HG02885 (cell line): Measurements from ENCODE around the gene CCDC71L.

ENCODE experiments used
- ATAC-seq: cut with Tn5 transposase; IDR thresholded peaks from one replicate; pipeline ENCODE4 v1.9.1; 2021; ENCODE audit warnings: mild to moderate bottlenecking; ENCODE audit not compliant: unreplicated experiment, poor library complexity

CCDC71L gene

GRCh38 chr7:106659166-106659962, 1.6 kb downstream of the CCDC71L start:
- no peak for ATAC-seq

- no peak for ATAC-seq
Observed at GRCh38 chr7:106658316-106659165, 2.4 kb downstream of the CCDC71L start.

GRCh38 chr7:106657085-106657991, 3.6 kb downstream of the CCDC71L start:
- no peak for ATAC-seq

GRCh38 chr7:106655703-106656498, 5.1 kb downstream of the CCDC71L start:
- ATAC-seq, result no peak

GRCh38 chr7:106653488-106653887, 7.5 kb downstream of the CCDC71L start:
- ATAC-seq, result no peak

GRCh38 chr7:106652909-106653308, 8.0 kb downstream of the CCDC71L start:
- no peak for ATAC-seq

- ATAC-seq, result no peak
Observed at GRCh38 chr7:106652092-106652491, 8.9 kb downstream of the CCDC71L start.

- ATAC-seq, result no peak
Observed at GRCh38 chr7:106646256-106646655, 14.7 kb downstream of the CCDC71L start.

GRCh38 chr7:106644999-106645398, 16.0 kb downstream of the CCDC71L start:
- no peak for ATAC-seq

GRCh38 chr7:106643216-106644000, 17.6 kb downstream of the CCDC71L start:
- ATAC-seq, result no peak

GRCh38 chr7:106641416-106641815, 19.5 kb downstream of the CCDC71L start:
- ATAC-seq, result no peak

GRCh38 chr7:106640368-106641141, 20.4 kb downstream of the CCDC71L start:
- ATAC-seq, result no peak

GRCh38 chr7:106639476-106640334, 21.3 kb downstream of the CCDC71L start:
- no peak for ATAC-seq

GRCh38 chr7:106635411-106635810, 25.5 kb downstream of the CCDC71L start:
- ATAC-seq, result no peak

- no peak for ATAC-seq
Observed at GRCh38 chr7:106634958-106635357, 26.0 kb downstream of the CCDC71L start.

- no peak for ATAC-seq
Observed at GRCh38 chr7:106630648-106631047, 30.3 kb downstream of the CCDC71L start.

- no peak for ATAC-seq
Observed at GRCh38 chr7:106629516-106629915, 31.4 kb downstream of the CCDC71L start.
